Measurements from ENCODE around the gene HIRA. TPM values are rescaled to one million over a fixed set of nuclear protein-coding genes. Genes with fewer than 3 reads are reported as not detected.

HIRA gene
- total RNA-seq, 1 donor: 19.0 TPM

- H3K4me3 ChIP-seq (ENCODE audit: low read depth, low read length): peak overlapping the region; percentile 93
- DNase-seq (ENCODE audit: low read depth): peak; percentile 14
- TF ChIP-seq CTCF (IDR thresholded peaks at IDR 0.05; ENCODE audit: insufficient read depth, low read depth, low read length): no peak
Measured at GRCh38 chr22:19478045-19478900, 46.7 kb upstream of the HIRA start.

GRCh38 chr22:19477321-19478044, 46.0 kb upstream of the HIRA start:
- peak; percentile 6 for TF ChIP-seq CTCF (IDR thresholded peaks at IDR 0.05; ENCODE audit: insufficient read depth, low read depth, low read length)
- peak overlapping the region; percentile 93 for H3K4me3 ChIP-seq (ENCODE audit: low read depth, low read length)
- no peak for DNase-seq (ENCODE audit: low read depth)

- no peak for DNase-seq (ENCODE audit: low read depth)
- no peak overlapping the region for H3K4me3 ChIP-seq (ENCODE audit: low read depth, low read length)
- TF ChIP-seq CTCF (IDR thresholded peaks at IDR 0.05; ENCODE audit: insufficient read depth, low read depth, low read length): no peak
Measured at GRCh38 chr22:19476023-19476422, 44.5 kb upstream of the HIRA start.

GRCh38 chr22:19473578-19473977, 42.0 kb upstream of the HIRA start:
- H3K4me3 ChIP-seq (ENCODE audit: low read depth, low read length): no peak overlapping the region
- TF ChIP-seq CTCF (IDR thresholded peaks at IDR 0.05; ENCODE audit: insufficient read depth, low read depth, low read length): peak; percentile 8
- DNase-seq (ENCODE audit: low read depth): no peak

- H3K4me3 ChIP-seq (ENCODE audit: low read depth, low read length): no peak overlapping the region
- DNase-seq (ENCODE audit: low read depth): no peak
- TF ChIP-seq CTCF (IDR thresholded peaks at IDR 0.05; ENCODE audit: insufficient read depth, low read depth, low read length): no peak
Measured at GRCh38 chr22:19472233-19472632, 40.7 kb upstream of the HIRA start.

- no peak overlapping the region for H3K4me3 ChIP-seq (ENCODE audit: low read depth, low read length)
- TF ChIP-seq CTCF (IDR thresholded peaks at IDR 0.05; ENCODE audit: insufficient read depth, low read depth, low read length): no peak
- no peak for DNase-seq (ENCODE audit: low read depth)
Measured at GRCh38 chr22:19471572-19471971, 40.0 kb upstream of the HIRA start.

Data from fibroblast of villous mesenchyme (primary cell).